ENCODE measurements around the gene ECM2. TPM values are rescaled to one million over a fixed set of nuclear protein-coding genes. Genes with fewer than 3 reads are reported as not detected.

The ECM2 gene
- total and polyA plus RNA-seq, 2 experiments from 2014 or later, result 2.4 to 4.5 TPM

DNA sequence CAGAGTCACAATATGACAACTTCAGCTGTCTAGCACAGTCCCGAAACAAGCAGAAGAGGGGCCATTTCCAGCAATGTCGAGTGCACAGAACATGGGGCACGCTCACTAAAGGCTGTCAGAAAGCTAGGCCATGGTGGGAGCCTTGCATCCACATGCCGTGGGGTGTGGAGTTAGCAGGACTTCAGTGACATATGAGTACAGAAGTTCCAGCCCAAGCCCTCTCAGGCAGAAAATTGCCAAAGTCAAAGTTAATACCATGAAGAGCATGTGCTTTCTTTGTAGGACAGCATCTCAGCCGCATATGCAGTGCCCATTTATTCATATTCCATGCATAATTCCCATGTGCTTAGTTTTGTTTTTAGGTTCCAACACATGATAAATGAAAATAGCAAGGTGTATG, 26.7 kb downstream of the ECM2 start:
- no peak overlapping the region for H3K9ac ChIP-seq
- no peak for TF ChIP-seq EZH2 (IDR thresholded peaks at IDR 0.05; ENCODE audit: insufficient read depth, poor library complexity, severe bottlenecking)
- TF ChIP-seq EZH2phosphoT487 (IDR thresholded peaks at IDR 0.05; ENCODE audit: insufficient read depth, low read depth), result no peak
- no peaks in the 10 kb centered on the region for H4K20me1 ChIP-seq (ENCODE audit: insufficient read depth)
- no peaks in the 10 kb centered on the region for H3K9me3 ChIP-seq (ENCODE audit: low read depth)
- no peak overlapping the region for H3K4me3 ChIP-seq
- no peak overlapping the region for H3K4me2 ChIP-seq (ENCODE audit: unreplicated experiment)
- no peaks in the 10 kb centered on the region for H3K79me2 ChIP-seq (ENCODE audit: insufficient read depth)
- no peaks in the 10 kb centered on the region for H3K9me2 ChIP-seq (ENCODE audit: insufficient read depth)
- H3K4me1 ChIP-seq (ENCODE audit: insufficient read depth), result peaks cover 42% of the 10 kb centered on the region
- H3K27me3 ChIP-seq (replicated peaks; ENCODE audit: insufficient read depth), result no peaks in the 10 kb centered on the region
- in situ Hi-C loops (cut with MboI), result no loop called here
- H3K36me3 ChIP-seq (ENCODE audit: low read depth), result no peaks in the 10 kb centered on the region
- H3K27ac ChIP-seq, result no peak overlapping the region
- DNase-seq, result no peak
- peaks cover 31% of the 10 kb centered on the region for H3F3A ChIP-seq (ENCODE audit: insufficient read depth)
- H2AFZ ChIP-seq, result no peak overlapping the region
- whole genome bisulfite sequencing, 2 experiments (ENCODE audit: low coverage in 1 of 2, low lambda C conversion rate in 2 of 2, missing lambda C conversion rate in 2 of 2), result 72 to 74% methylated on average over 5 of the region's 5 CpGs

- Histone ChIP-seq H3K36me3 (ENCODE audit: low read depth) (no peaks in the 10 kb centered on the region), H3F3A (ENCODE audit: insufficient read depth) (peaks cover 31% of the 10 kb centered on the region), H2AFZ (peak overlapping the region; percentile 69), H3K27ac (0 out of 2 replicates have a peak overlapping the region, but pooled peaks have one; percentile 98), H4K20me1 (ENCODE audit: insufficient read depth) (no peaks in the 10 kb centered on the region), H3K79me2 (ENCODE audit: insufficient read depth) (no peaks in the 10 kb centered on the region), H3K9ac (no peak overlapping the region), H3K4me2 (ENCODE audit: unreplicated experiment) (no peak overlapping the region), H3K27me3 (replicated peaks; ENCODE audit: insufficient read depth) (no peaks in the 10 kb centered on the region), H3K4me1 (ENCODE audit: insufficient read depth) (peaks cover 45% of the 10 kb centered on the region), H3K9me2 (ENCODE audit: insufficient read depth) (no peaks in the 10 kb centered on the region), H3K9me3 (ENCODE audit: low read depth) (no peaks in the 10 kb centered on the region), H3K4me3 (no peak overlapping the region)
- TF ChIP-seq EZH2 (IDR thresholded peaks at IDR 0.05; ENCODE audit: insufficient read depth, poor library complexity, severe bottlenecking), result no peak
- TF ChIP-seq EZH2phosphoT487 (IDR thresholded peaks at IDR 0.05; ENCODE audit: insufficient read depth, low read depth), result no peak
- in situ Hi-C loops (cut with MboI), result no loop called here
- 47 to 48% methylated on average over 10 of the region's 10 CpGs for WGBS, 2 experiments (ENCODE audit: low coverage in 1 of 2, low lambda C conversion rate in 2 of 2, missing lambda C conversion rate in 2 of 2)
- DNase-seq, result no peak
Observed at GRCh38 chr9:92508018-92508820, 27.6 kb downstream of the ECM2 start.

DNA sequence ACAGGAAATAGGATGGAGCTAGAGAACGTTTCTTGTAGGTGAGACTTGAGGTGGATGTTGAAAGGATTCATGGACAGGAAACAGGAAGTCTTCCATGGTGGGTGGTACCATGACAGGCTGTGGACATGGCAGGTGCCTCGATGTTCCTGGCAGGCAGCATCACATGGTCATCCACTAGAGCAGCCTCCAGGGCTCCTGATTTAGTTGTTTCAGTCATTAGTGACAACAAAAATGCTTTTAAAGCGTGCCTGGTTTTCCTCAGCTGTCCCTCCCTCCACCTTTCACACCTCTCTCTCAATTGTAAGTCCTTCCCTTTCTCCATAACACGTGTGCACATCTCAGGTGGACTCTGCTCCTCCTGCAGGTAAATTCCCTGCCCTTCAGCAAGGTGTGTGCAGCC, 28.3 kb downstream of the ECM2 start:
- Histone ChIP-seq H3K4me3 (no peak overlapping the region), H3K9me2 (ENCODE audit: insufficient read depth) (no peaks in the 10 kb centered on the region), H3K4me1 (ENCODE audit: insufficient read depth) (peaks cover 43% of the 10 kb centered on the region), H3K9ac (peak overlapping the region; percentile 81), H3K79me2 (ENCODE audit: insufficient read depth) (no peaks in the 10 kb centered on the region), H3F3A (ENCODE audit: insufficient read depth) (peaks cover 31% of the 10 kb centered on the region), H3K36me3 (ENCODE audit: low read depth) (no peaks in the 10 kb centered on the region), H3K27ac (peak overlapping the region; percentile 98), H3K27me3 (replicated peaks; ENCODE audit: insufficient read depth) (no peaks in the 10 kb centered on the region), H4K20me1 (ENCODE audit: insufficient read depth) (no peaks in the 10 kb centered on the region), H2AFZ (peak overlapping the region; percentile 69), H3K4me2 (ENCODE audit: unreplicated experiment) (no peak overlapping the region), H3K9me3 (ENCODE audit: low read depth) (no peaks in the 10 kb centered on the region)
- WGBS, 2 experiments (ENCODE audit: low coverage in 1 of 2, low lambda C conversion rate in 2 of 2, missing lambda C conversion rate in 2 of 2), result 65% methylated on average over 4 of the region's 4 CpGs
- TF ChIP-seq EZH2phosphoT487 (IDR thresholded peaks at IDR 0.05; ENCODE audit: insufficient read depth, low read depth) (no peak), EZH2 (IDR thresholded peaks at IDR 0.05; ENCODE audit: insufficient read depth, poor library complexity, severe bottlenecking) (no peak)
- no peak for DNase-seq
- in situ Hi-C loops (cut with MboI), result no loop called here

- peak overlapping the region; percentile 98 for H3K27ac ChIP-seq
- no peak overlapping the region for H3K4me3 ChIP-seq
- H3K79me2 ChIP-seq (ENCODE audit: insufficient read depth), result no peaks in the 10 kb centered on the region
- H3K9ac ChIP-seq, result peak overlapping the region; percentile 81
- peak overlapping the region; percentile 69 for H2AFZ ChIP-seq
- H4K20me1 ChIP-seq (ENCODE audit: insufficient read depth), result no peaks in the 10 kb centered on the region
- peaks cover 35% of the 10 kb centered on the region for H3F3A ChIP-seq (ENCODE audit: insufficient read depth)
- no peaks in the 10 kb centered on the region for H3K36me3 ChIP-seq (ENCODE audit: low read depth)
- no peak for TF ChIP-seq EZH2 (IDR thresholded peaks at IDR 0.05; ENCODE audit: insufficient read depth, poor library complexity, severe bottlenecking)
- peak overlapping the region; percentile 77 for H3K4me2 ChIP-seq (ENCODE audit: unreplicated experiment)
- peak; percentile 35 for DNase-seq
- no peaks in the 10 kb centered on the region for H3K9me2 ChIP-seq (ENCODE audit: insufficient read depth)
- no peaks in the 10 kb centered on the region for H3K9me3 ChIP-seq (ENCODE audit: low read depth)
- peaks cover 45% of the 10 kb centered on the region for H3K4me1 ChIP-seq (ENCODE audit: insufficient read depth)
- 63 to 70% methylated on average over 2 of the region's 2 CpGs for WGBS, 2 experiments (ENCODE audit: low coverage in 1 of 2, low lambda C conversion rate in 2 of 2, missing lambda C conversion rate in 2 of 2)
- in situ Hi-C loops (cut with MboI), result no loop called here
- H3K27me3 ChIP-seq (replicated peaks; ENCODE audit: insufficient read depth), result no peaks in the 10 kb centered on the region
Observed at GRCh38 chr9:92507005-92507404, 28.8 kb downstream of the ECM2 start.

Measured in GM23248 (cell line).